GM23338 (cell line): ENCODE results near the gene FAM209B.

ENCODE experiments used
- CREB1 ChIP-seq: fragments of 250-450 bp; sonication (Bioruptor Pico); IDR thresholded peaks from 2 replicates; pipeline ENCODE4 v1.5.0; 2020; ENCODE audit warnings: low read depth, mild to moderate bottlenecking, moderate library complexity
- CTCF ChIP-seq, 2 experiments: fragments of 200-600 bp in 1 of 2; sonication (generic) in 1 of 2; conservative IDR thresholded peaks; 2 replicates each; pipeline versions ENCODE4 v1.5.1 to v1.6.1; 2016 to 2017; ENCODE audit warnings: antibody characterized with exemption in 2 of 2, low read depth in 2 of 2, mild to moderate bottlenecking in 2 of 2, moderate library complexity in 1 of 2
- ETS1 ChIP-seq: IDR thresholded peaks from 2 replicates; pipeline ENCODE4 v1.6.1; 2016; ENCODE audit warnings: antibody characterized with exemption
- EZH2 ChIP-seq: fragments of 200-600 bp; sonication (generic); IDR thresholded peaks from one replicate; pipeline ENCODE4 v1.8.0; 2017; ENCODE audit warnings: antibody characterized with exemption, mild to moderate bottlenecking, low read depth; ENCODE audit not compliant: unreplicated experiment
- EZH2phosphoT487 ChIP-seq: fragments of 200-600 bp; sonication (generic); IDR thresholded peaks from one replicate; pipeline ENCODE4 v1.8.1; 2018; ENCODE audit warnings: antibody characterized with exemption; ENCODE audit not compliant: unreplicated experiment
- JUNB ChIP-seq: IDR thresholded peaks from one replicate; pipeline ENCODE4 v1.6.1; 2016; ENCODE audit warnings: antibody characterized with exemption; ENCODE audit not compliant: unreplicated experiment
- POLR2AphosphoS5 ChIP-seq: IDR thresholded peaks from 2 replicates; pipeline ENCODE4 v1.6.1; 2016; ENCODE audit warnings: antibody characterized with exemption, low read depth
- REST ChIP-seq: IDR thresholded peaks from one replicate; pipeline ENCODE4 v1.6.1; 2018; ENCODE audit warnings: antibody characterized with exemption; ENCODE audit not compliant: unreplicated experiment
- ZNF331 ChIP-seq: fragments of 250-450 bp; sonication (Bioruptor Pico); IDR thresholded peaks from 2 replicates; pipeline ENCODE4 v1.5.0; 2020; ENCODE audit warnings: low read depth, mild to moderate bottlenecking, moderate library complexity

GRCh38 chr20:56570832-56571231 lies 37.8 kb downstream of the FAM209B start:
- no peak for TF ChIP-seq CTCF (conservative IDR thresholded peaks at IDR 0.05; ENCODE audit: low read depth in 2 of 2)
- no peak for TF ChIP-seq POLR2AphosphoS5
- TF ChIP-seq CREB1 (CRISPR knock-in tag): no peak
- no peak for TF ChIP-seq ZNF331 (CRISPR knock-in tag)
- TF ChIP-seq EZH2phosphoT487: no peak
- TF ChIP-seq REST: no peak
- TF ChIP-seq ETS1: no peak
- TF ChIP-seq EZH2: no peak
- no peak for TF ChIP-seq JUNB
